Measurements from ENCODE around the gene LCN2. TPM values are rescaled to one million over a fixed set of nuclear protein-coding genes. Genes with fewer than 3 reads are reported as not detected.

Gene LCN2
- total RNA-seq (2022) (2,733 and 4,208 TPM in 2 replicates), Bru-seq, nascent RNA (percentile 100 among the genes with signal in this experiment), BruChase-seq, experiment 1, labeled RNA remaining after a 6-hour chase (percentile 100 among the genes with signal in this experiment), BruChase-seq, experiment 2, labeled RNA remaining after a 2-hour chase (percentile 100 among the genes with signal in this experiment)
- long read RNA-seq, transcript LCN2-201 (7 exons, 822 nt) = major isoform, 1,162 of 1,412 reads
- long read RNA-seq, transcript LCN2-206 (5 exons, 485 nt) = minor isoform, 9 of 1,412 reads
- long read RNA-seq, partial matches to known transcripts = 98 of 1,412 reads
- long read RNA-seq, other reads (novel, unspliced or antisense) = 141 of 1,412 reads

DNA sequence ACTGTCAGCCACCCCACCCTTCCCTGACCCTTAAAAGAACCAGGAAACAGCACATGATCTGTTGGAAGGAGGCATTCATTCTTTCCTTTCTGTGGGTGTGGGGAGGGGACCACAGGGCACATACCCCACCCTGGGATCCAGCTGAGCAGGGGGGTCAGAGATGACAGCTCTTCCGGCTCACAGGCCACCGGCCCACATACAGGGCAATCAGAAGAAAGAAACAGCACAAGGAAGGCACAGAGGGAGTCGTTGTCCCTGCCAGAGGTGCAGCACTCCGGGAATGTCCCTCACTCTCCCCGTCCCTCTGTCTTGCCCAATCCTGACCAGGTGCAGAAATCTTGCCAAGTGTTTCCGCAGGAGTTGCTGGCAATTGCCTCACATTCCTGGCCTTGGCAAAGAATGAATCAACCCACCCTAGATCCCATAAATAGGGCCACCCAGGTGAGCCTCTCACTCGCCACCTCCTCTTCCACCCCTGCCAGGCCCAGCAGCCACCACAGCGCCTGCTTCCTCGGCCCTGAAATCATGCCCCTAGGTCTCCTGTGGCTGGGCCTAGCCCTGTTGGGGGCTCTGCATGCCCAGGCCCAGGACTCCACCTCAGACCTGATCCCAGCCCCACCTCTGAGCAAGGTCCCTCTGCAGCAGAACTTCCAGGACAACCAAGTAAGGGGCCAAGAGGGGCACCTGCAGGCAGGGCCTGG, at the start of gene LCN2:
TSS of gene LCN2 (plus strand) at position 453 of the 701 bp plus-strand sequence. CDS start at position 526, 73 bp downstream.
- CTCF ChIA-PET = interaction anchor here (0.5 to 2.6 kb wide), 4 partner anchors 13 to 141 kb away, joined by 4 to 8 read pairs (median 6); no protein-coding TSS in a partner anchor
- Mint-ChIP-seq H3K9me3 (ENCODE audit: low read depth, unreplicated experiment) (no peaks in the 10 kb centered on the region), H3K36me3 (ENCODE audit: insufficient read depth, unreplicated experiment) (peaks cover 69% of the 10 kb centered on the region), H3K27me3 (ENCODE audit: unreplicated experiment) (peaks cover 11% of the 10 kb centered on the region), H3K27ac (ENCODE audit: unreplicated experiment) (peak within 1 kb of the TSS; percentile 100), H3K4me3 (ENCODE audit: low read depth, unreplicated experiment) (peak within 1 kb of the TSS; percentile 89), H3K4me1 (ENCODE audit: low read depth, unreplicated experiment) (peaks cover 34% of the 10 kb centered on the region)
- peak; percentile 90 for DNase-seq
- intact Hi-C loops (cut with micrococcal nuclease; ENCODE audit: unreplicated experiment) = no loop called here
- BruUV-seq (replicated peaks) = no TSS peak
- TF ChIP-seq, protein P1, sequence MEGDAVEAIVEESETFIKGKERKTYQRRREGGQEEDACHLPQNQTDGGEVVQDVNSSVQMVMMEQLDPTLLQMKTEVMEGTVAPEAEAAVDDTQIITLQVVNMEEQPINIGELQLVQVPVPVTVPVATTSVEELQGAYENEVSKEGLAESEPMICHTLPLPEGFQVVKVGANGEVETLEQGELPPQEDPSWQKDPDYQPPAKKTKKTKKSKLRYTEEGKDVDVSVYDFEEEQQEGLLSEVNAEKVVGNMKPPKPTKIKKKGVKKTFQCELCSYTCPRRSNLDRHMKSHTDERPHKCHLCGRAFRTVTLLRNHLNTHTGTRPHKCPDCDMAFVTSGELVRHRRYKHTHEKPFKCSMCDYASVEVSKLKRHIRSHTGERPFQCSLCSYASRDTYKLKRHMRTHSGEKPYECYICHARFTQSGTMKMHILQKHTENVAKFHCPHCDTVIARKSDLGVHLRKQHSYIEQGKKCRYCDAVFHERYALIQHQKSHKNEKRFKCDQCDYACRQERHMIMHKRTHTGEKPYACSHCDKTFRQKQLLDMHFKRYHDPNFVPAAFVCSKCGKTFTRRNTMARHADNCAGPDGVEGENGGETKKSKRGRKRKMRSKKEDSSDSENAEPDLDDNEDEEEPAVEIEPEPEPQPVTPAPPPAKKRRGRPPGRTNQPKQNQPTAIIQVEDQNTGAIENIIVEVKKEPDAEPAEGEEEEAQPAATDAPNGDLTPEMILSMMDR (IDR thresholded peaks at IDR 0.05; ENCODE audit: unreplicated experiment) = no peak

DNA sequence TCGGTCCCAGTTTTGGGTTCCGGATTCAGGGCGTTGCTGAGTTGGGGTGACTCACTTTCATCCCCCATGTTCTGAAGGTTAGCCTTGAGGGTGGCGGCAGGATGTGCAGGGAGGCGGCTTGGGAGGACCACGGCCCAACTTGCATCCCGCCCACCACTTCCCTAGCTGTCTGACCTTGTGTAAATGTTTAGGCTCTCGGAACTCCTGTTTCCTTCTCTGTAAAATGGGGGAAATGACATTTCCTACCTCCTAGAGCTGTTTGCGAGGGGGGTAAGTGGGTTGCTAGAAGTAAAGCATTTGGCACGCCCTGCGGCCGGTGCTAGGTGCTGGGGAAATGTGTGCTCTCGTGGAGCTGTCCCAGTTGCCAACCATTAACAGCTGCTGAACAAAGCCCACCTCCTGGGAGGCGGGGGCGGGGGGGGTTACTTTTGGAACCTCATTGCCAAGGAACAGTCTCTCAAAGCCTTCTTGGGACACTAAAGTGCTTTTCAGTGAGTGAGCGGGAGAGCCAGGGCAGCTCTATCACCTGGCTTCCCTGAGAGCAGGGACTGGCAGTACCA, 49.2 kb upstream of the LCN2 start:
- TF ChIP-seq, protein P1 (IDR thresholded peaks at IDR 0.05; ENCODE audit: unreplicated experiment) = no peak
- Mint-ChIP-seq H3K27me3 (ENCODE audit: unreplicated experiment) (no peaks in the 10 kb centered on the region), H3K36me3 (ENCODE audit: insufficient read depth, unreplicated experiment) (peaks cover 65% of the 10 kb centered on the region), H3K4me1 (ENCODE audit: low read depth, unreplicated experiment) (peaks cover 13% of the 10 kb centered on the region), H3K9me3 (ENCODE audit: low read depth, unreplicated experiment) (no peaks in the 10 kb centered on the region), H3K4me3 (ENCODE audit: low read depth, unreplicated experiment) (peak overlapping the region; percentile 85), H3K27ac (ENCODE audit: unreplicated experiment) (peak overlapping the region; percentile 81)
- no peak for DNase-seq
- CTCF ChIA-PET = interaction anchor here (0.7 to 1.0 kb wide), 2 partner anchors 49 to 648 kb away, joined by 3 to 4 read pairs; partner anchors contain the start of gene LRSAM1
- BruUV-seq (replicated peaks) = no TSS peak
- intact Hi-C loops (cut with micrococcal nuclease; ENCODE audit: unreplicated experiment) = no loop called here

- TF ChIP-seq, protein P1 (IDR thresholded peaks at IDR 0.05; ENCODE audit: unreplicated experiment) = no peak
- H3K27ac Mint-ChIP-seq (ENCODE audit: unreplicated experiment) = peak overlapping the region; percentile 81
- peaks cover 13% of the 10 kb centered on the region for H3K4me1 Mint-ChIP-seq (ENCODE audit: low read depth, unreplicated experiment)
- DNase-seq = no peak
- no TSS peak for BruUV-seq (replicated peaks)
- H3K9me3 Mint-ChIP-seq (ENCODE audit: low read depth, unreplicated experiment) = no peaks in the 10 kb centered on the region
- intact Hi-C loops (cut with micrococcal nuclease; ENCODE audit: unreplicated experiment) = no loop called here
- no peaks in the 10 kb centered on the region for H3K27me3 Mint-ChIP-seq (ENCODE audit: unreplicated experiment)
- CTCF ChIA-PET = interaction anchor here (1.0 kb wide), 1 partner anchor 50 kb away, joined by 3 read pairs; no protein-coding TSS in a partner anchor
- peaks cover 70% of the 10 kb centered on the region for H3K36me3 Mint-ChIP-seq (ENCODE audit: insufficient read depth, unreplicated experiment)
- H3K4me3 Mint-ChIP-seq (ENCODE audit: low read depth, unreplicated experiment) = peak overlapping the region; percentile 85
Measured at GRCh38 chr9:128100581-128100980, 48.7 kb upstream of the LCN2 start.

DNA sequence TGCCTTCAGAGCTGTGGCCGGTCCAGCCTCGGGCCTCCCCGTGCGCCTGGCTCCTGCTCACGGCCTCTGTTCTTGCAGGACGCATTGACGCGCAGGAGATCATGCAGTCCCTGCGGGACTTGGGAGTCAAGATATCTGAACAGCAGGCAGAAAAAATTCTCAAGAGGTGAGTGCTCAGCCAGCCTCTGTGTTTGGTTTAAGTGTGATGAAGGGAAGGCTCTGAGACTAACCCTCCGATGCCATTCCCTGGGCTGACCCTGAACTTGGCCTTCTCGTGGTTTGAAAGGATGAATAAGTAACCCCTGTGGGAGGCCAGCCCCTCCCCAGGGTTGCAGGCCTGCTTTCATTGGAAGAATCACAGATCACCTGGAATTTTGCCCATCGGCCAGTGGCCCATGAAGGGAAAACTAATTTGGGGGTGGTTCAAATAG, 48.0 kb upstream of the LCN2 start:
- H3K27ac Mint-ChIP-seq (ENCODE audit: unreplicated experiment) = no peak overlapping the region
- H3K9me3 Mint-ChIP-seq (ENCODE audit: low read depth, unreplicated experiment) = no peaks in the 10 kb centered on the region
- H3K4me1 Mint-ChIP-seq (ENCODE audit: low read depth, unreplicated experiment) = peaks cover 13% of the 10 kb centered on the region
- TF ChIP-seq, protein P1 (IDR thresholded peaks at IDR 0.05; ENCODE audit: unreplicated experiment) = no peak
- H3K36me3 Mint-ChIP-seq (ENCODE audit: insufficient read depth, unreplicated experiment) = peaks cover 74% of the 10 kb centered on the region
- intact Hi-C loops (cut with micrococcal nuclease; ENCODE audit: unreplicated experiment) = no loop called here
- H3K27me3 Mint-ChIP-seq (ENCODE audit: unreplicated experiment) = no peaks in the 10 kb centered on the region
- H3K4me3 Mint-ChIP-seq (ENCODE audit: low read depth, unreplicated experiment) = peak overlapping the region; percentile 85
- no peak for DNase-seq
- no TSS peak for BruUV-seq (replicated peaks)
- CTCF ChIA-PET = interaction anchor here (1.0 kb wide), 1 partner anchor 50 kb away, joined by 3 read pairs; no protein-coding TSS in a partner anchor

Data from Calu3 (cell line).